CD4-positive, alpha-beta T cell treated with Interleukin-1 beta for 1 hour (primary cell): ENCODE results near the gene HK3.
"Not testable (repeated sequence)": the region's sequence is repeated elsewhere in the genome, so short reads cannot be mapped to it uniquely, and the experiment has no call there.

ENCODE experiments used
- DNase-seq, 2 donors: peaks; one replicate each; pipeline ENCODE4 v3.0.0-alpha.2; 2020 to 2022

The HK3 gene

DNA sequence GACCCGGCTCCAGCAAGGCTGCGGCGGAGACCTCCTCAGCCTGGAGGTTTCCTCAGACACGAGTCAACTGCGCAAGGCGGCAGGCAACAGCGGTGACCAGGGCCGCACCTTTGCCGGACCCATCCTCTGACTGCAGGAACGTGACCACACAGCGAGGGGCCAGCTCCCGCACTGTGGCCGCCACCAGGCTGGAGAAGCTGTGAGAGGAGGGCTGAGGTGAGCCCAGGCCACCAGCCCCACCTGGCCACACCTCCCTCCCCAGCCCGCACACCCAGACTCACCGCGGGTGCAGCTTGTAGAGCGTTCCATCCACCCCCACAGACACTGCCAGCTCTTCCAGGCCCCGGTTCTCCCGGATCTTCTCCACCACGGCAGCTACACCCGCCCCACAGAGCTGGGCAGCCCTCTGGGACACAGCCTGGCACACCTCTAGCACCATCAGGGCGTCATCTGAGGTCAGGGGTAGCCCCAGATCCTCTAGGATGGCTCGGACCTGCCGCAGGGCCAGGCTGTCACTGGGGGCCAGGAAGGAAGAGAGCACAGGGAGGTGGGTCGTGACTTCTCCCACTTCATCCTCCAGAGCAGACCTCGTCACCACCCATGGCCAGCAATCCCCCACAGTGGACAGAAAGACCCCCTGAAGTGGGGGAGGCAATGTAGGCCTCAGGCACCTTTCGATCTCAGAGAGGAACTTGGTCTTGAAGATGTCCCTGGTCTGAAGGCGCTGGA, 18.0 kb downstream of the HK3 start:
- no peak for DNase-seq

DNA sequence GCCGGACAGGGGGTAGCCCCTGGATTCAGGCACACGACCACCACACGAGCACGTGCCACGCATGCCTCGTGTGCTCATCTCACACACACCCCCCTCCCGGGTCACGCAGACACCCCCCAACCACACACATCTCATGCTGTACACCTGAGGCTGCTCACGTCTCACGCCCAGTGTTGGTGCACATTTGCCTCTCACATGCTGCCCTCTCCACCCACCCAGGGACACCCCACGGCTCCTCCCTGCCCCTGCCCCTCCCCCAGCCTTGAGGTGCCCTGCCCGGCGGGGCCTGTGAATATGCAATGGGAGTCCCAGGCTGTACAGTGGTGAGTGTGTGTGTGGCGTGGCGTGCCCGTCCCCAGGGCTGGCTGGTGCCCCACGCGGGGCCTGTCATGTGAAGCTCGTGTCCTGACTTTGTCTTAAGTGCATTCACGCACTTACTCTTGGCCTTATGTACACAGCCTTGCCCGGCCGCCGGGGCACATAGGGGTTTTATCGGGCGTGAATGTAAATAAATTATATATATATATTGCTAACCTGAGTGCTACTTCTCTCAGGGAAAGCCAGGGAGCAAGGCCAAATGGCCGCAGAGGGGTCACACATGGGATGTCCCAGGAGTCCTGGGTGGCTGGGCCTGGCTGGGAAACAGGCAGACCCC, 18.7 kb downstream of the HK3 start:
- DNase-seq: no peak

DNA sequence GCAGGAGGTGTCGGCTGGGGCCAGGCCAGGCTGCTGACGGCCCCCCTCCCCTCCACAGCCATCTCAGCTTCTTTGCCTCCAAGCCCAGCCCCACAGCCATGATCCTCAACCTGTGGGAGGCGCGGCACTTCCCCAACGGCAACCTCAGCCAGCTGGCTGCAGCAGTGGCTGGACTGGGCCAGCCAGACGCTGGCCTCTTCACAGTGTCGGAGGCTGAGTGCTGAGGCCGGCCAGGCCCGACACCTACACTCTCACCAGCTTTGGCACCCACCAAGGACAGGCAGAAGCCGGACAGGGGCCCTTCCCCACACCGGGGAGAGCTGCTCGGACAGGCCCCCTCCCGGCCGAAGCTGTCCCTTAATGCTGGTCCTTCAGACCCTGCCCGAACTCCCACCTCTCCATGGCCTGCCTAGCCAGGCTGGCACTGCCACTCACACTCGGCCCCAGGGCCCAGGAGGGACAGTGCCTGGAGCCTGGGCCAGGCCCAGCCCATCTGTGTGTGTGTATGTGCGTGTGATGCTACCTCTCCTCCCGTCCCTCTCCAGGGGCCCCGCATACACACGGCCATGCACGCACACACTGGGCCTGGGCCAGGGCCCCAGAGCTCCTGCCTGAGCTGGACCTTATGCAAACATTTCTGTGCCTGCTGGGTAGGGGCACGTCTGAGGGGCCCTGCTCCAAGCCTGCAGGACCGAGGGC, 19.3 kb downstream of the HK3 start:
- DNase-seq: no peak

DNA sequence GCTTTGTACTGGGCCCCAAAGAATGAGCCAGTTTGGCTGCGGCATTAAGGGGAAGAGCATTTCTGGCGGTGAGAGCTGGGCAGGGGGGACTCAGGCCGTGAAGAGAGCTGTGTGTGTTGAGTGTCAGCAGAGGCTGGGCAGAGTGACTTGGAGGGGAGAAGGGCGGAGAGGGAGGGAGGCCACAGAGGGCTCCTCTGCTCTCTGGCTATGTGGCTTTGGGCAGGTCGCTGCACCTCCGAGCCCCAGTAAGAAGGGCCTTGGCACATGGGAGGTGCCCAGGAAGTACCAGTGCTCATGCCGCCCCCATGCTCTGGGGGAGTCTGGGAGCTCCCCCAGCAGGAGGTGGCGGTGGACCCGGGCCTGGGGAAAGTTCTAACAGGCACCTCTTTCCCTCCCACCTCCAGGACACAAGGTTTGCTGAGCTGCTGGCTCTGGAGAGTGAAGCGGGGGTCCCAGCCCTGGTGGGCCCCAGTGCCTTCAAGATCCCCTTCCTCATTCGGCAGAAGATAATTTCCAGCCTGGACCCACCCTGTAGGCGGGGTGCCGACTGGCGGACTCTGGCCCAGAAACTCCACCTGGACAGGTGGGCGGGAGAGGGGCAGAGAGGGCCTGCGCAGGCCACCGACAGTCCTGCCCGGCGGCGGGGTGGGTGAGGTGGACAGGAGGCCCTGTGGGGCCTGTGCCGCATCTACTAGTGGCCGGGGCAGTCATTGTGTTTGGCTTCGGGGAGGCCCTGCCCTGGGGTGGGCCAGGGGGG, 20.1 kb downstream of the HK3 start:
- no peak for DNase-seq

DNA sequence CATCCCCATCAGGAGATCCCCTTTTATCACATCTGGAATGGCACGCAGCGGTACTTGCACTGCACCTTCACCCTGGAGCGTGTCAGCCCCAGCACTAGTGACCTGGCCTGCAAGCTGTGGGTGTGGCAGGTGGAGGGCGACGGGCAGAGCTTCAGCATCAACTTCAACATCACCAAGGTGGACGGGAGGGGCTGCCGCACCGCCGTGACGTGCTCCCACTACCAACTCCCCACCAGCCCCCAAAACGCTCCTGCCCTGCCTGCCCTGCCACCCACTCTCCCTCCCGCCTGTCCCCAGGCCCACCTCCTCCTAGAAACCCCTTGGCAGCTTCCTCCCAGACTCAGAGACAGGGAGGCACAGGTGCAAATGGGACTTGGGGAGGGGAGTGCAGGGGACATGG, 20.7 kb downstream of the HK3 start:
- no peak for DNase-seq

DNA sequence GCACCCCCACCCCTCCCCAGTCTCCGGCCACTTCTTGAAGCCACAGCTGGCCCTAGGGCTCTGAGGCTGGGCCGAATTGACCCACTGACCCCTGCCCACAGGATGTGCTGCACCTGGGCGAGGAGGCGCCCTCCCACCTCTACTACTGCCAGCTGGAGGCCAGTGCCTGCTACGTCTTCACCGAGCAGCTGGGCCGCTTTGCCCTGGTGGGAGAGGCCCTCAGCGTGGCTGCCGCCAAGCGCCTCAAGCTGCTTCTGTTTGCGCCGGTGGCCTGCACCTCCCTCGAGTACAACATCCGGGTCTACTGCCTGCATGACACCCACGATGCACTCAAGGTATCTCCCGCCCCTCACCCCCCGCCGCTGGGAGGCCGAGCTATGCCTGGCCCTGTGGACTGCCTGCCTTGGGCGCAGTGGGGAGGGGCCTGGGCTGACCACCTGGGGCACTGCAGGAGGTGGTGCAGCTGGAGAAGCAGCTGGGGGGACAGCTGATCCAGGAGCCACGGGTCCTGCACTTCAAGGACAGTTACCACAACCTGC, 21.3 kb downstream of the HK3 start:
- DNase-seq: no peak

DNA sequence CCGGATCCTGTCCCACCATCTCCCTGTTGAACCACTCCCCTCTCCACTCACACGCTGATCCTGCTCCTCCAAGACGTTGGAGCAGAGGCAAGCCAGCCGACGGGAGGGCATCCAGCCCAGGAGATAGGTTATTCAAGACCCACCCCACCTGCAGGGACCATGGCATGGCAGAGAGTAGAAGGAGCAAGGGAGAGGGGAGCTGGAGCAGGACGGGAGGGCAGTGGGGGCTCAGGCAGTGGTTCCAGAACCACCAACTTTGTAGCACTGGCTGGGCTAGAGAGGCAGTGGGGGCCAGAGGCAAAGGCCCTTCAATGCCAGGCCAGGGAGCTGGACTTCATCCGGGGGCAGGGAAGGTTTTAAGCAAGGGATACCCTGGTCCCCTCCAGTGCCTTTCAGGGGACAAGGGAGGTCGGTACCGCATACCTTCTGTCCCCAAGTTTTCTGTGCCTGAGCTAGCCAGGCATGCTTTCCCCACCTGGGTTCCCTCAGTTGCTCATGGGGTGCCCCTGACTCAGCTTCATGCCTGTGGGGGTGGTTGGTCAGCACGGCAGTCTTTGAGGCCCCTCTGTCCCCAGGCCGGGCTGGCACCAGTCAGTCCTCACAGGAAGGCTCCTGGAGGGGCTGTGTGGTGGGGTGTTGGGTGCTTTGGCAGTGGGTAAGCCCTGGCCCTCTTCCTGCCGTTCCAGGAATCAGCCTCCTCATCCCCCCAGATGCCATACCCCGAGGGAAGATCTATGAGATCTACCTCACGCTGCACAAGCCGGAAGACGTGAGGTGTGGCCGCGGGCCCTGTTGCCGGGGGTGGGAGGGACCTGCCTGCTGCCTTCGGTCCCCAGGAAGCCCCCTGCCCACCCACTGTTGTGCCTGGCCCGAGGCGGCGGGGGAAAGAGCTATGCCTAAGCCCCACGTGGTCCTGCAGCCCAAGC, 22.4 kb downstream of the HK3 start:
- DNase-seq: no peak

DNA sequence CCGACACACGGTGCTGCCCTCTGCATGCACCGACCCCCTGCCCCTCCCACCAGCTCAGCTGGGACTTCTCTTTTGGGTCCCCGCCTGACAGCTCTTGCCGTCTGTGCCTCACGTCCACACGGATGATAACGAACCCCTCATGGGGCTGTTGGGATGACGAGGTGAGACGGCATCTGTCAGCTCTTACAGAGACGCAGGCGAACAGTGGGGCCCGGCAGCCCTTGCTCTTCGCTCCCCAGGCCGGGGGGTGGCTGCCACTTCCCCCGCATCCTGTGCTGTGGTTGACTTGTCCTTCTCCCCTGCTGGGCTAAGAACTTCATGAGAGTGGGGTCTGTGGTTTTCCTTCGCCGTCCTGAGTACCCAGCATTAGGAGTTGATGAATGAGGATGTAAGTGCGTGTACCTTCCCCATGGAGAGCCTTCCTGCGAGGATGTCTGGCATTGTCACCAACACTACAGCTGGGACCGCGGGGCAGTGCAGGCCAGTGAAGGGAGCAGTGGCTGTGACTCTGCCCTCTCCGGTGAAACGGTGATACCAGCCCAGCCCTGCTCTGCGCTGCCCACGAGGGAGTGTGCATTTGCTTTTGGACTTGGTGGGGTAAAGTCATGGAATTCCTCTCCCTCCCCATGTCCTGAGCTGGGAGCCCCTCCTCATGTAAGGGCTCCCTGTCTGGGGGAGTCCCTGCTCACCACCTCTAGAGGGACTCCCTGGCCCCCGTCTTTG, 23.2 kb downstream of the HK3 start:
- no peak for DNase-seq

DNA sequence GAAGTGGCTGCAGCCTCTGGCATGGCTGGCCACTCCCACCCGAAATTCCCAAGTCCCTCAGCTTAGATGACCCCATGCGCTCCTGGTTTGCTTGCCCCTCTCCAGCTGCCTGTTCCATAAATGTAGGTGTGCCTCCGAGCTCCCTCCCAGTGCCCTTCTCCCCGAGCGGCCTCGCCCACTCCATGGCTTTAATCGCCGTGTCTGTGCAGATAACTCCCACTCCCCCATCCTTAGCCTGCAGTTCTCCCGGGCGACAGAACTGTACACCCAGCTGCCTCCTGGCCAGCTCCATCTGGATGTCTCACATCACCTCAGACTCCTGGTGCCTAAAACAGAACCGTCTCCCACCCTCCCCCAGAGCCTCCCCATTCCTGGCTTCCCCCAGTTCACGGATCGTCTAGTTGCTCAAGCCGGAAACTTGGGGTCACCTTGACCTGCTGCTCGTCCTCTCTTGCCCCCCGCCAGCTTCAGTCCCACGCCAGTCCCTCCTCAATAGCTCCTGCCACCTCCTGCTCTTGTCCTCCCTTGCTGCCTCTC, 24.1 kb downstream of the HK3 start:
- DNase-seq: no peak

DNA sequence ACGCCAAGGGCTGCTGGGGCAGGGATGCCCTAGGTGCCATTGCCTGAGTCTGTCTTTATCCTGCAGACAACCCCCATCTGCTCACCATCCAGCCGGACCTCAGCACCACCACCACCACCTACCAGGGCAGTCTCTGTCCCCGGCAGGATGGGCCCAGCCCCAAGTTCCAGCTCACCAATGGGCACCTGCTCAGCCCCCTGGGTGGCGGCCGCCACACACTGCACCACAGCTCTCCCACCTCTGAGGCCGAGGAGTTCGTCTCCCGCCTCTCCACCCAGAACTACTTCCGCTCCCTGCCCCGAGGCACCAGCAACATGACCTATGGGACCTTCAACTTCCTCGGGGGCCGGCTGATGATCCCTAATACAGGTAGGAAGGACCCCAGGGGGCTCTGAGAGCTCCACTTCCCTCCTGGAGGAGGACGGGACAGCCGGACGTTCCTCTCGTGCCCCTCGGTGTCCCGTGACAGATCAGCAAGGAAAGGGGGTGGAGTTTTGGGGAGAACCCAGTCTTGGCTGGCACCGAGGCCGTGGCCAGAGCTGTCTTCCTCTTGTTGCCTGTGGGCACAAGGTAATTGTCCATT, 24.9 kb downstream of the HK3 start:
- DNase-seq: no peak

DNA sequence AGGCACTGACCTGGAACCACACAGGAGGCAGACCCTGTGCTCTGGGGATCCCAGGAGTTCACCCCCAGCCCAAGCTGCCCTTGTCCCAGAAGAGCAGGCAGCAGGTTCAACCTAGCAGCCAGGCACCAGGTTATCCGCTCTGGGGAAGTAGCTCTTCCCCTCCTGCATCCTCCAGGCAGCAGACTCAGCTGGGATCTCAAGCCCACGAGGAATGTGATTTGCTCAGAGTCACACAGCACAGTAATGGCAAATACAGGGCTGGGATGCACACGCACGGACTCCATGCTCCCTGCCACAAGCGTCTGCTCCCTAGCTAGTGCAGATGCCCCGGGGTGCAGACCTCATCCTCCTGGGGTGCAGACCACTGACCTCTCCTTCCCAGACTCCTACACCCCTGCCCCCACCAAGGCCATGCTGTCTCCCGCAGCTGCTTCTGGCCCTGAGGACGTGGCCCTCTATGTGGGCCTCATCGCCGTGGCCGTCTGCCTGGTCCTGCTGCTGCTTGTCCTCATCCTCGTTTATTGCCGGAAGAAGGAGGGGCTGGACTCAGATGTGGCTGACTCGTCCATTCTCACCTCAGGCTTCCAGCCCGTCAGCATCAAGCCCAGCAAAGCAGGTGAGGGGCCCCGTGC, 25.5 kb downstream of the HK3 start:
- DNase-seq: no peak

DNA sequence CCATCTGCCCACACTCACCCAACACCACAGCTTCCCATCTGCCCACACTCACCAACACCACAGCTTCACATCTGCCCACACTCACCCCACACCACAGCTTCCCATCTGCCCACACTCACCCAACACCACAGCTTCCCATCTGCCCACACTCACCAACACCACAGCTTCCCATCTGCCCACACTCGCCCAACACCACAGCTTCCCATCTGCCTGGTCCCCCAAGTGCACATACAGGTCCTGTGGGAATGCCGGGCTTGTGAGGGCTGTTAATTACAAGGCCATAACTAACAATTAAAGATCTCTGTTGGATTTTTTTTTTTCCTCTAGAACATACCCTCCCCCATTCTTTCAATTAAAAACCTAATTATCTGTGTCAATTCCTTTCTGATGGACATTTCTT, 26.1 kb downstream of the HK3 start:
- DNase-seq: not testable (repeated sequence)

DNA sequence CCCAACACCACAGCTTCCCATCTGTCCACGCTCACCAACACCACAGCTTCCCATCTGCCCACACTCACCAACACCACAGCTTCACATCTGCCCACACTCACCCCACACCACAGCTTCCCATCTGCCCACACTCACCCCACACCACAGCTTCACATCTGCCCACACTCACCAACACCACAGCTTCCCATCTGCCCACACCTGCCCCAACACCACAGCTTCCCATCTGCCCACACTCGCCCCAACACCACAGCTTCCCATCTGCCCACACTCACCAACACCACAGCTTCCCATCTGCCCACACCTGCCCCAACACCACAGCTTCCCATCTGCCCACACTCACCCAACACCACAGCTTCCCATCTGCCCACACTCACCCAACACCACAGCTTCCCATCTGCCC, 26.6 kb downstream of the HK3 start:
- not testable (repeated sequence) for DNase-seq

DNA sequence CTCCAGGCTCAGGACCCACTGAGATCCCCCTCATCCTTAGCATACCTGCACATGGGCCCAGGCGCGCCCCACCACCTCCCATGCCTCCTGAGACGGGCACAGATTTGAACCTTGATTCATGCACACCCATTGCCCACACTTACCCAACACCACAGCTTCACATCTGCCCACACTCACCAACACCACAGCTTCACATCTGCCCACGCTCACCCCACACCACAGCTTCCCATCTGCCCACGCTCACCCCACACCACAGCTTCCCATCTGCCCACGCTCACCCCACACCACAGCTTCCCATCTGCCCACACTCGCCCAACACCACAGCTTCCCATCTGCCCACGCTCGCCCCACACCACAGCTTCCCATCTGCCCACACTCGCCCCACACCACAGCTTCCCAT, 28.5 kb downstream of the HK3 start:
- DNase-seq: not testable (repeated sequence)

DNA sequence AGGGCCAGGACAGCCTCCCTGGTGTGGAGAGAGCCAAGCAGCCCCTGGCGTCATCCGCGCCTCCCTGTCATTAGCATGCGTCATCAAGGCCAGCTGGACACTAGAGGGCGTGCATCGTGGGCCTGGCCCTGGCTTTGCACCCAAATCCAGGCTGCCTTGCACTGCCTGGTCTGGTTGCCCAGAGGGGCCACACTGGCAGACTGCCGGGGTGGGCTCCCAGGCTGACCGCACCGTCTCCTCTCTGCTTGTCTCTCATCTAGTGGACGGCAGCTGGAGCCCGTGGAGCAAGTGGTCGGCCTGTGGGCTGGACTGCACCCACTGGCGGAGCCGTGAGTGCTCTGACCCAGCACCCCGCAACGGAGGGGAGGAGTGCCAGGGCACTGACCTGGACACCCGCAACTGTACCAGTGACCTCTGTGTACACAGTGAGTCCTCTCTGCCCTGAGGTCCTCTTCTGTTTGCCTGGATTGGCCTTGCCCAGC, 29.0 kb downstream of the HK3 start:
- DNase-seq: no peak

DNA sequence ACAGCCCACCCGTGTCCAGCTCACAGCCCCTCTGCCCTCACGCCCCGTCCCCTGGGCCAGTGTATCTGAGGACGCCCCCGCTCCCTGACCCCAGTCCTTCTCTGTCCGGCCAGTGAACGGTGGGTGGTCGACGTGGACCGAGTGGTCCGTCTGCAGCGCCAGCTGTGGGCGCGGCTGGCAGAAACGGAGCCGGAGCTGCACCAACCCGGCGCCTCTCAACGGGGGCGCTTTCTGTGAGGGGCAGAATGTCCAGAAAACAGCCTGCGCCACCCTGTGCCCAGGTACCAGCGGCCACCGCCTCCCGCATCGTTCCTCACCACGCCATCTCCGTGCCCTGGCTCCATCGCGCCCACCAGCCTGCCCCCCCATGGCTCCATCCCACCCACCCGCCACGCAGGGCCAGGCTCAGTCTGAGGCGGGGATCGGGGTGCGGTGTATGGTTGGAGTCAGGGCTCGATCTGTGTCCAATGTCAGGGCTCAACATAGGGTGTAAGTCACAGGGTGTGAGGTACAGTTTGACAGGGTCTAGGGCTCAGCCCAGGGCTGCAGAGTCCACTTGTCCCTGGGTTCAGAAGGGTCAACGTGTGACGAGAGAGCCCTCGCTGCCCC, 29.5 kb downstream of the HK3 start:
- DNase-seq: no peak

DNA sequence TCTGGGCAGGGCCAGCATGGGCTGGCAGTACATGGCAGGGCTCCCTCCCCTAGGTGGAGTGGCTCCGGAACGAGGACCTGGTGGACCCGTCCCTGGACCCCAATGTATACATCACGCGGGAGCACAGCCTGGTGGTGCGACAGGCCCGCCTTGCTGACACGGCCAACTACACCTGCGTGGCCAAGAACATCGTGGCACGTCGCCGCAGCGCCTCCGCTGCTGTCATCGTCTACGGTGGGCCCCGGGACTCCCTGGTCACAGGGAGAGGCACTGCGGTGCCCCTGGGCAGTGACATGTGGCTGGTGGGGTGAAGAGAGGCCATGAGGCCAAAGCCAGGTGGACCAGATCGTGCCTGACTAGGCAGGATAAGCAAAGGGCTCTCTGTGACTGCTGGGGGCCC, 30.4 kb downstream of the HK3 start:
- no peak for DNase-seq

DNA sequence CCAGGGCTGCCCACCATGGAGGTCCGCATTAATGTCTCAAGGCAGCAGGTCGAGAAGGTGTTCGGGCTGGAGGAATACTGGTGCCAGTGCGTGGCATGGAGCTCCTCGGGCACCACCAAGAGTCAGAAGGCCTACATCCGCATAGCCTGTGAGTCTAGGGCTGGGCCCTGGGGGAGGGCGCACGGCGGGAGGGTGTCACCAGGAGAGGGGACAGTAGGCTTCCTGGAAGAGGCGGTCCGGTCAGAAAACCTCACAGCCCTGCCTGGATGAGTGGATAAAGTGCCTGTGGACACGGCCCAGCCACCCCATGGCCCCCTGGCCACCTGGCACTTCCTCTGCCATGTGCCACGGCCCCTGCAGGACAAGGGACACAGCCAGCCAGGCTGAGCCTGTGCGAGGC, 31.0 kb downstream of the HK3 start:
- DNase-seq: no peak

DNA sequence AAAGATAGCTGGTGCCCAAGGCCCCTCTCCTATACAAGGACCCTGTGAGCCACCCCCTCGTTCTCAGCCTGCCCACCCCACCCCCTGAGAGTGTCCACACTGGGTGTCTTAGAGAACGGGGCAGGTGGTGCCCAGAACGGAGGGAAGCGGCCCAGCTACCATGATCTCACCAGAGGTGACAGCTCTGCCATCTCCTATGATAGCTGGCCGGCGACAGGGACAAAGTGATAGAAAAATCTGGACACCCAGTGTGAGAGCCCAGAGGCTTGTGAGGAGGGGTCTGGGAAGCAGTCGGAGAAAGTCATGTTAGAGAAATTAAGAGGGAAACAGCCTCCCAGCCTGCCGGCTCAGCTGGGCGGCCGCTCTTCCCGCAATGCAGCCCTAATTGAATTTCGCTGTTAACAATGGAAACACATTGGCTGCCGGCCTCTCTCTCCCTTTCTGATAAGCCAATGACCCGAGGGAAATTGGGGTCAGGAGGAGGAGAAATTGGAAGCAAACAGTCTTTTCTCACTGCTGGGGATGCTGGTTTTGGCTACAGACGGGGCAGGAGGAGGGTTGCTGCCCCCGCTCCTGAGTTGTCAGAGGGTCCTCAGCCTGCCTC, 32.3 kb downstream of the HK3 start:
- DNase-seq: no peak
